GM13976 (cell line): ENCODE data around the gene ANKFY1.

Experiments
- DNase-seq: peaks from one replicate; pipeline ENCODE4 v3.0.0; 2012; ENCODE audit warnings: low spot score
- in situ Hi-C: fragments of 300-500 bp; cut with MboI; formaldehyde crosslinking; loops from one replicate; pipeline ENCODE4 v1.12.0; 2022; ENCODE audit warnings: low sequenced_read_pairs, mixed read lengths, inconsistent platforms; ENCODE audit not compliant: unreplicated experiment
- TF ChIP-seq, protein P1 (sequence below): IDR thresholded peaks from 2 replicates; pipeline ENCODE4 v1.5.1; 2012; ENCODE audit warnings: borderline replicate concordance, mild to moderate bottlenecking; ENCODE audit not compliant: insufficient read depth; ENCODE audit errors: extremely low read depth, missing control alignments, control extremely low read depth

ANKFY1 gene

DNA sequence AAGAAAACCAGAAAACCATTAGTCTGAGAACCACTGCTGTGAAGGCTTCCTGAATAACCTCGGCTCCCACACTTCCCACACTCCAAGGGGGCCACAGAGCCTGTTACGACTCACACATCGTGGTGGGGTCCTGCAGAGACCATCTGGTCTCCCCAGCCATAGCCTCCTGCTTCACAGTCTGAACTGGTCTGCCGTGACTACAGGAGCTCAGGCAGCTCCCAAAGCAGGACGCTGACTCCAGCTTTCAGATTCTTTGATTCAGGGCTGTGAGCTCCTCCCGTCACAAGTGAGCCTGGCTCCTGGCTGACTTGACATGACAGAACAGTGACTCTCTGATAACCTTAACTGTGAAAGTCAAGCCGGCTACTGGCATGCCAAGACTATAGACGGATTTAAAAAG is 83.0 kb downstream of the ANKFY1 start:
- TF ChIP-seq, protein P1, sequence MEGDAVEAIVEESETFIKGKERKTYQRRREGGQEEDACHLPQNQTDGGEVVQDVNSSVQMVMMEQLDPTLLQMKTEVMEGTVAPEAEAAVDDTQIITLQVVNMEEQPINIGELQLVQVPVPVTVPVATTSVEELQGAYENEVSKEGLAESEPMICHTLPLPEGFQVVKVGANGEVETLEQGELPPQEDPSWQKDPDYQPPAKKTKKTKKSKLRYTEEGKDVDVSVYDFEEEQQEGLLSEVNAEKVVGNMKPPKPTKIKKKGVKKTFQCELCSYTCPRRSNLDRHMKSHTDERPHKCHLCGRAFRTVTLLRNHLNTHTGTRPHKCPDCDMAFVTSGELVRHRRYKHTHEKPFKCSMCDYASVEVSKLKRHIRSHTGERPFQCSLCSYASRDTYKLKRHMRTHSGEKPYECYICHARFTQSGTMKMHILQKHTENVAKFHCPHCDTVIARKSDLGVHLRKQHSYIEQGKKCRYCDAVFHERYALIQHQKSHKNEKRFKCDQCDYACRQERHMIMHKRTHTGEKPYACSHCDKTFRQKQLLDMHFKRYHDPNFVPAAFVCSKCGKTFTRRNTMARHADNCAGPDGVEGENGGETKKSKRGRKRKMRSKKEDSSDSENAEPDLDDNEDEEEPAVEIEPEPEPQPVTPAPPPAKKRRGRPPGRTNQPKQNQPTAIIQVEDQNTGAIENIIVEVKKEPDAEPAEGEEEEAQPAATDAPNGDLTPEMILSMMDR, result no peak

DNA sequence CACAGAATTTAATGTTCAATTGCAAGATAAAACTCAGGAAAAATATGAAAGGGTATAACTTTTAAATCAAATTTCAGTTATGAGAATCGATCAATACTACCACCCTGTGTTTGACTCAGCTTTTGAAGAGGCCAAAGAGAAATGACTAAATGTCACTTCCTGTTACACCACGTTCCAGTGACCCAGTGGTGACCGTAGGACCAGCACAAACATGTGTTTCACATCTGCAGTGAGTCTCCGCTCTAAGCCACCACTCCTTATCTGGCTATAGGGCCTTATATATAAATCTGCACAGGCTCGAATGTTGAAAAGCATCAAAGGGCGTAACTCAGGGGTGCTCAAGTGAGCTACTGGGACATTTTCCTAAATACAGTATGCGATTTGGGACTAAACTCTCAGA is 84.7 kb downstream of the ANKFY1 start:
- in situ Hi-C loops, result no loop called here
- DNase-seq, result no peak
- TF ChIP-seq, protein P1, result no peak

More for the DNA sequence above, 83.0 kb downstream of the ANKFY1 start:
- no peak for DNase-seq
- in situ Hi-C loops, result no loop called here

DNA sequence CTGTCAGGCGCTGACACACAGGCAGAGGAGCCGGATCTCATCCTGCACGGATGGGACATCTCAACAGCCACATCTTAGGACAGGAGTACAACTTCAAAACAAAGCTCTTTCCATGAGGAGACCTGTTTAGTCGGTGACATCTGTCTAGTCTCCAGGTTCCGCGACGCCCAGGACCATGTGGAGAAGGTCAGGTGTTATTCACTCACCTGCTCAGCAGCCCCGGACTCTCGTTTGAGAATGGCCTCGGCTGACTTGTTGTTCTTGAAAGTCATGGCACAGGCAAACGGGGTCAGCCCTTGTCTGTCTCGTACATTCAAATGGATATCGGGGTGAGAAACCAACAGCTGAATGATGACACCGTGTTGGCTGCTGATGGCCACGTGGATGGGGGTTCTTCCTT is 85.1 kb downstream of the ANKFY1 start:
- TF ChIP-seq, protein P1, result no peak
- DNase-seq, result no peak
- in situ Hi-C loops, result no loop called here

DNA sequence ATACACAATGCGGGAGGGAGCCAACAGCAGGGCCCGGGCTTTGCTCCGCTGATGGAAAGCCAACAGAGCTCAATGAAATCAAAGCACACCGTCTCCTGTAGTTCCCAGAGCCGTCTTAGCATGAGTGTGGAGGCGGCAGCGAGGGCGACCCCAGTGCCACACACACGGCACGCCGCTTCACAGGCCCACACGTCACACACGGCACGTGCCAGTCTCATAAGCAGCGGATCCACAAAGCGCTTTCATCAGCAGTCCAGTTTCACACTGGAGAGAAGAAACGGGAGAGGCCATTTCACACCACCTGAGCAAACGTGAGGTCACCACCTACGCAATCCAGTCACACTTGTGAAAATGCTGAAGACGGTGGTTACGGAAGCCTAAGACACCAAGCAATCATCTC is 86.0 kb downstream of the ANKFY1 start:
- in situ Hi-C loops, result no loop called here
- DNase-seq, result no peak
- TF ChIP-seq, protein P1, result no peak

GRCh38 chr17:4176808-4177472 is 86.8 kb downstream of the ANKFY1 start:
- in situ Hi-C loops, result no loop called here
- DNase-seq, result no peak

GRCh38 chr17:4175921-4176807 is 87.6 kb downstream of the ANKFY1 start:
- TF ChIP-seq, protein P1, result no peak
- DNase-seq, result peak; percentile 56
- in situ Hi-C loops, result no loop called here

More at GRCh38 chr17:4176808-4177472, 86.8 kb downstream of the ANKFY1 start:
- TF ChIP-seq, protein P1, result no peak
